C4-2B (cell line): ENCODE results near the gene PIK3C2G.

ENCODE experiments used
- H3K27ac ChIP-seq: fragments of 450-650 bp; 2 replicates; pipeline ENCODE4 v1.5.1; 2017
- CTCF ChIP-seq: fragments of 450-650 bp; conservative IDR thresholded peaks from 2 replicates; pipeline ENCODE4 v1.5.1; 2017; ENCODE audit warnings: mild to moderate bottlenecking
- ZFX ChIP-seq: fragments of 450-650 bp; IDR thresholded peaks from 2 replicates; pipeline ENCODE4 v1.6.1; 2017

PIK3C2G gene

GRCh38 chr12:18576104-18576626 lies 314.8 kb downstream of the PIK3C2G start:
- H3K27ac ChIP-seq = no peak overlapping the region
- no peak for TF ChIP-seq CTCF
- TF ChIP-seq ZFX = no peak

- TF ChIP-seq CTCF (no peak), ZFX (no peak)
Observed at GRCh38 chr12:18576648-18577047, 315.3 kb downstream of the PIK3C2G start.

GRCh38 chr12:18578191-18578590 lies 316.9 kb downstream of the PIK3C2G start:
- TF ChIP-seq CTCF (no peak), ZFX (no peak)
- H3K27ac ChIP-seq = no peak overlapping the region

More at GRCh38 chr12:18576648-18577047, 315.3 kb downstream of the PIK3C2G start:
- H3K27ac ChIP-seq = no peak overlapping the region

- TF ChIP-seq ZFX (no peak), CTCF (no peak)
- H3K27ac ChIP-seq = no peak overlapping the region
Observed at GRCh38 chr12:18580291-18580690, 319.0 kb downstream of the PIK3C2G start.

GRCh38 chr12:18580706-18581105 lies 319.4 kb downstream of the PIK3C2G start:
- H3K27ac ChIP-seq = no peak overlapping the region
- TF ChIP-seq ZFX = no peak
- no peak for TF ChIP-seq CTCF

- TF ChIP-seq ZFX (no peak), CTCF (no peak)
- H3K27ac ChIP-seq = no peak overlapping the region
Observed at GRCh38 chr12:18581232-18581962, 320.1 kb downstream of the PIK3C2G start.

GRCh38 chr12:18583655-18584054 lies 322.3 kb downstream of the PIK3C2G start:
- no peak overlapping the region for H3K27ac ChIP-seq

More at GRCh38 chr12:18583655-18584054, 322.3 kb downstream of the PIK3C2G start:
- TF ChIP-seq ZFX (no peak), CTCF (no peak)
